K562 (cell line): ENCODE measurements around the gene MTA2. TPM values are rescaled to one million over a fixed set of nuclear protein-coding genes. Genes with fewer than 3 reads are reported as not detected.

Experiments
- BRF1 ChIP-seq: IDR thresholded peaks from 3 replicates; pipeline ENCODE4 v1.6.1; 2011; ENCODE audit warnings: borderline replicate concordance, mild to moderate bottlenecking; ENCODE audit not compliant: insufficient read length; ENCODE audit errors: extremely low read depth
- FOXP1 ChIP-seq: sonication (generic); formaldehyde crosslinking; IDR thresholded peaks from 2 replicates; pipeline ENCODE4 v1.8.0; 2022; ENCODE audit warnings: mild to moderate bottlenecking, missing genetic modification reagents
- IRF2 ChIP-seq: sonication (generic); formaldehyde crosslinking; IDR thresholded peaks from 2 replicates; pipeline ENCODE4 v1.8.1; 2022; ENCODE audit warnings: mild to moderate bottlenecking, missing genetic modification reagents
- LEF1 ChIP-seq: fragments of 450-650 bp; IDR thresholded peaks from 2 replicates; pipeline ENCODE4 v1.6.1; 2016; ENCODE audit warnings: mild to moderate bottlenecking
- MIER1 ChIP-seq: fragments of 450-650 bp; IDR thresholded peaks from 2 replicates; pipeline ENCODE4 v1.6.1; 2016; ENCODE audit warnings: antibody characterized with exemption, mild to moderate bottlenecking, low read depth
- MTA1 ChIP-seq: fragments of 450-650 bp; IDR thresholded peaks from 2 replicates; pipeline ENCODE4 v1.6.1; 2017; ENCODE audit warnings: borderline replicate concordance
- NCOA6 ChIP-seq: fragments of 450-650 bp; IDR thresholded peaks from 2 replicates; pipeline ENCODE4 v1.6.1; 2017; ENCODE audit warnings: mild to moderate bottlenecking
- NFIC ChIP-seq: fragments of 450-650 bp; IDR thresholded peaks from 2 replicates; pipeline ENCODE4 v1.6.1; 2017; ENCODE audit warnings: mild to moderate bottlenecking, inconsistent platforms
- RBFOX2 ChIP-seq: fragments of 200-400 bp; formaldehyde crosslinking; IDR thresholded peaks from 2 replicates; pipeline ENCODE4 v1.6.1; 2017; ENCODE audit warnings: low read depth, mild to moderate bottlenecking, low read length, moderate library complexity
- RBM25 ChIP-seq: fragments of 200-400 bp; formaldehyde crosslinking; IDR thresholded peaks from 2 replicates; pipeline ENCODE4 v1.6.1; 2018; ENCODE audit warnings: low read length, low read depth, moderate library complexity; ENCODE audit not compliant: severe bottlenecking
- SRF ChIP-seq, 2 experiments: fragments of 250-450, 450-650 bp in 1 of 2; sonication (Bioruptor Pico) in 1 of 2; sonication (generic) in 1 of 2; formaldehyde crosslinking; IDR thresholded peaks; 2 replicates each; pipeline versions ENCODE4 v1.5.0 to v1.5.1; 2020 to 2022; ENCODE audit warnings: mild to moderate bottlenecking in 1 of 2, missing genetic modification reagents in 1 of 2
- TSHZ1 ChIP-seq: fragments of 250-450 bp; sonication (Bioruptor Pico); IDR thresholded peaks from 2 replicates; pipeline ENCODE4 v1.4.0; 2020; ENCODE audit warnings: mild to moderate bottlenecking, moderate library complexity
- ZNF609 ChIP-seq: sonication (generic); formaldehyde crosslinking; IDR thresholded peaks from 2 replicates; pipeline ENCODE4 v1.8.1; 2023; ENCODE audit warnings: missing genetic modification reagents, mild to moderate bottlenecking, borderline replicate concordance
- polyA plus RNA-seq, 8 experiments: library from polyadenylated mRNA; depleted of rRNA in 4 of 8; stranded (reverse) in 5 of 8; unstranded in 3 of 8; fragments of >200 nt; fragmentation: Nextera tagmentation in 2 of 8; fragmentation: Illumina TruSeq in 1 of 8; extraction: Ambion mirVana in 2 of 8; extraction: Trizol in 1 of 8; gene quantifications; 2 replicates each; pipeline versions ENCODE4 v1.2.1 to v1.2.3, GENCODE V29; 2011 to 2014; ENCODE audit warnings: inconsistent platforms in 1 of 8, missing spikeins in 1 of 8
- total RNA-seq, 7 experiments: library from RNA; depleted of rRNA in 6 of 7; stranded (reverse); fragments of >200 nt in 6 of 7; fragmentation: Illumina TruSeq in 2 of 7; extraction: Trizol in 2 of 7; gene quantifications; 2 replicates each; pipeline versions ENCODE4 v1.2.1 to v1.2.3, GENCODE V29; 2011 to 2021; ENCODE audit warnings: low replicate concordance in 1 of 7
- TF ChIP-seq, protein P1 (sequence below), 2 experiments: fragments of 450-650 bp; conservative IDR thresholded peaks; 2 replicates each; pipeline ENCODE4 v1.6.1; 2017; ENCODE audit warnings: mild to moderate bottlenecking in 2 of 2, moderate library complexity in 2 of 2

MTA2 gene
- total and polyA plus RNA-seq, 9 of the 15 experiments (the other 6 are each of a cell fraction or from before 2014, with no cell fraction given), result 6.2 to 220 (median 172) TPM

DNA sequence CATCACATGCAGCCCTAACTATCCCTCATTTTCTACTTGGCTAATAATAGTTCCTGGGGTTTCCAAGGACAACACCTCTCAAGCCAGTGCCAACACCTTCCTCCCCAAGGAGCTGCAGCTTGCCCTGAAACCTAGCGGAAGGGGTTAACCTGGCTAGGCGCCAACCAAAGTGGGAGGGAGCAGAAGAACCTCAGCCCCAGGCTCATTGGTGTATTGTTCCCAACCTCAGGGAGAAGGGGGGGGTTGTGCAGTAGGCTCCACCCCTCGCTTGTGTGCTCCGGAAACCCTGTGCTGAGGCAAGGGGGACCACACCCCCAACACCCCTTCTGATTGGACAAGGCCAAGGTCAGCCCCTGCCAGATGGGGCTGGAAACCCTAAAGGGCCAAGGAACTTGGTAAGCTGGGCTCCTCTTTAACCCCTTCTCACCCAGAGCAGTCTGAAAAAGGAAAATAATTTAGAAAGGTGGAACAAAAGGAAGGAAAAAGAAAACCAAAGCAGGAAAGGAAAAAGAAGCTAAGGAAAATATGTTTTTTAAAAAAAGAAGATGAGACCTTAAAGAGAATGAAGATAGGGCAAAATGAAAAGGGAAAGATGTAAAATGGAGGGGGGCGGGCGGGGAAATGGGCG, 2.5 kb downstream of the MTA2 start (continued):
- TF ChIP-seq ZNF609 (CRISPR knock-in tag), result peak; percentile 64; the same call in 1 of the 2 replicates
- TF ChIP-seq FOXP1 (CRISPR knock-in tag), result no peak
- 0 out of 2 replicates have a peak, but pooled peaks have one; percentile 36 for TF ChIP-seq MTA1
- no peak for TF ChIP-seq MIER1
- TF ChIP-seq NFIC, result peak; percentile 100
- no peak for TF ChIP-seq BRF1
- peak; percentile 55 for TF ChIP-seq RBM25
- peak; percentile 59; the same call in 1 of the 2 replicates for TF ChIP-seq LEF1
- TF ChIP-seq, protein P1, sequence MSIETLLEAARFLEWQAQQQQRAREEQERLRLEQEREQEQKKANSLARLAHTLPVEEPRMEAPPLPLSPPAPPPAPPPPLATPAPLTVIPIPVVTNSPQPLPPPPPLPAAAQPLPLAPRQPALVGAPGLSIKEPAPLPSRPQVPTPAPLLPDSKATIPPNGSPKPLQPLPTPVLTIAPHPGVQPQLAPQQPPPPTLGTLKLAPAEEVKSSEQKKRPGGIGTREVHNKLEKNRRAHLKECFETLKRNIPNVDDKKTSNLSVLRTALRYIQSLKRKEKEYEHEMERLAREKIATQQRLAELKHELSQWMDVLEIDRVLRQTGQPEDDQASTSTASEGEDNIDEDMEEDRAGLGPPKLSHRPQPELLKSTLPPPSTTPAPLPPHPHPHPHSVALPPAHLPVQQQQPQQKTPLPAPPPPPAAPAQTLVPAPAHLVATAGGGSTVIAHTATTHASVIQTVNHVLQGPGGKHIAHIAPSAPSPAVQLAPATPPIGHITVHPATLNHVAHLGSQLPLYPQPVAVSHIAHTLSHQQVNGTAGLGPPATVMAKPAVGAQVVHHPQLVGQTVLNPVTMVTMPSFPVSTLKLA (conservative IDR thresholded peaks at IDR 0.05), result peak; percentile 68; a peak in 3 of 4 replicates
- no peak for TF ChIP-seq NCOA6
- TF ChIP-seq SRF (CRISPR knock-in tag; IDR thresholded peaks at IDR 0.05), result peak in 1 of 2 experiments; percentile 76; a peak in 1 of 4 replicates
- TF ChIP-seq RBFOX2, result peak; percentile 70
- no peak for TF ChIP-seq IRF2
- TF ChIP-seq TSHZ1 (CRISPR knock-in tag), result no peak
